Measurements from ENCODE around the gene GSE1. TPM values are rescaled to one million over a fixed set of nuclear protein-coding genes. Genes with fewer than 3 reads are reported as not detected.

Gene GSE1
- total RNA-seq, 6 experiments from 2014 or later: 30.0 to 48.0 (median 38.8) TPM

DNA sequence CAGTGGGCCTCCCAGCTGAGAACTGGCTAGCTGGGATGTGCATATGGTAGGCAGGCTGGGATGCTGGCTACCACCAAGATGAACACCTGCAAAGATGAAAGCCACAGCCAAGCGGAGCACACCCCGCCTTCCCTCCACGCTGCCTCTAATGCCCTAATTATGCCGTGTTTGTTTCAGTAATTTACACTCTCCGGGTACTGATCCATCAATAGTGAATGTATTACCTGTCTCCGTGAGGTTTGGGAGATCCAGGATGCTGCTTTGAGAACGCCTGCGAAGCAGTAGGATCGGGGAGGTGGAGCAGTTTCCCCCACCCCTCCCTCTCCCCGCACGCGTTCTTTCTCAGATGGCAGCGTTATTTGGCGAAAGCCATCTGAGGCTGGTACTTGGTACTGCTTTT lies 28.9 kb upstream of the GSE1 start:
- intact Hi-C loops (cut with DNase I): no loop called here
- H3K4me1 ChIP-seq: no peaks in the 10 kb centered on the region
- no peak for TF ChIP-seq POLR2A (IDR thresholded peaks at IDR 0.05)
- TF ChIP-seq, protein P1, sequence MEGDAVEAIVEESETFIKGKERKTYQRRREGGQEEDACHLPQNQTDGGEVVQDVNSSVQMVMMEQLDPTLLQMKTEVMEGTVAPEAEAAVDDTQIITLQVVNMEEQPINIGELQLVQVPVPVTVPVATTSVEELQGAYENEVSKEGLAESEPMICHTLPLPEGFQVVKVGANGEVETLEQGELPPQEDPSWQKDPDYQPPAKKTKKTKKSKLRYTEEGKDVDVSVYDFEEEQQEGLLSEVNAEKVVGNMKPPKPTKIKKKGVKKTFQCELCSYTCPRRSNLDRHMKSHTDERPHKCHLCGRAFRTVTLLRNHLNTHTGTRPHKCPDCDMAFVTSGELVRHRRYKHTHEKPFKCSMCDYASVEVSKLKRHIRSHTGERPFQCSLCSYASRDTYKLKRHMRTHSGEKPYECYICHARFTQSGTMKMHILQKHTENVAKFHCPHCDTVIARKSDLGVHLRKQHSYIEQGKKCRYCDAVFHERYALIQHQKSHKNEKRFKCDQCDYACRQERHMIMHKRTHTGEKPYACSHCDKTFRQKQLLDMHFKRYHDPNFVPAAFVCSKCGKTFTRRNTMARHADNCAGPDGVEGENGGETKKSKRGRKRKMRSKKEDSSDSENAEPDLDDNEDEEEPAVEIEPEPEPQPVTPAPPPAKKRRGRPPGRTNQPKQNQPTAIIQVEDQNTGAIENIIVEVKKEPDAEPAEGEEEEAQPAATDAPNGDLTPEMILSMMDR (IDR thresholded peaks at IDR 0.05): no peak
- no peak overlapping the region for H3K27ac ChIP-seq
- no peak for ATAC-seq
- H3K9me3 ChIP-seq: no peaks in the 10 kb centered on the region
- 86% methylated on average over 5 of the region's 14 CpGs for WGBS (ENCODE audit: insufficient coverage, low coverage, low lambda C conversion rate, missing lambda C conversion rate)
- no peaks in the 10 kb centered on the region for H3K27me3 ChIP-seq
- H3K4me3 ChIP-seq: no peak overlapping the region
- H3K36me3 ChIP-seq: no peaks in the 10 kb centered on the region
- no peak for DNase-seq

DNA sequence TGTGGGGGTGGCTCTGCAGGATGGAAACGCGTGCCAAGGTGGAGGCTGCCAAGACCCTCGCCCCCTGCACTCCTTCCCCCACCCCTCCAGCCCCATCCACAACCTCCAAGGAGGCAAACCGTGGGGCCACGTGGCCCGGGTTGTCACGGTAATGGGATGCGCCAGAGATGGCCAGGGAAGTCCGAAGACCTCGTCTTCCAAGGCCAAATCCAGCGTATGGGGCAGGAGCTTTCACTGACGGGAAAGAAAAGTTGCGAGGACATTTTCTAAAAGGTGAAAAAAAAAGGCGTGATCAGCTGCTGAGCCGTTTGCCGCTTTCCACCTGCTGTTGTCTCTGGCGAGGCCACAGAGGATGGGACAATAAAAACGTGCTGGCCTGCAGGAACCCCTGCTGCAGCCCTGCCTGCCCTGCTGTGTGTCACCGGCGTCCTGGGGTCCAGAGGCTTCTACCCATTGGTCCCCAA lies 28.3 kb upstream of the GSE1 start:
- Histone ChIP-seq H3K27me3 (no peaks in the 10 kb centered on the region), H3K27ac (no peak overlapping the region), H3K9me3 (no peaks in the 10 kb centered on the region), H3K36me3 (no peaks in the 10 kb centered on the region), H3K4me1 (no peaks in the 10 kb centered on the region), H3K4me3 (no peak overlapping the region)
- intact Hi-C loops (cut with DNase I): no loop called here
- ATAC-seq (no peak), DNase-seq (no peak)
- WGBS (ENCODE audit: insufficient coverage, low coverage, low lambda C conversion rate, missing lambda C conversion rate): 74% methylated on average over 12 of the region's 20 CpGs
- TF ChIP-seq, protein P1 (IDR thresholded peaks at IDR 0.05): no peak
- TF ChIP-seq POLR2A (IDR thresholded peaks at IDR 0.05): no peak

DNA sequence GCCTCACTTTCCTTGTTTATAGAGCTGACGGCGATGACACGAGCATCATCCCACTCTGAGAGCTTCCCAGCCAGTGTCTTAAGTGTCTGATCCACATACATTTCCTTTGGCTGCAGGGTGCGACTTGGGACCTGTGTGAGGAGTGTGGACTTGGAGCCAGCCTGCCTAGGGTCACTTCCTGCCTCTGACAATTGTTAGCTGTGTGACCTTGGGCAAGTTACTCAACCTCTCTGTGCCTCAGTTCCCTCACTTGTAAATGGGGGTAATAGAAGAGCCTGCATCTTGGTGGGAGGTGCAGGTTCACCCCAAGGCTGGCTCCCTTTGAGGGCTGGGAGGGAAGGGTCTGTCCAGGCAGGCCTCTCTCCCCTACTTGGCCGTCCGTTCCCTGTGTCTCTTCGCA lies 27.4 kb upstream of the GSE1 start:
- no peak for TF ChIP-seq POLR2A (IDR thresholded peaks at IDR 0.05)
- TF ChIP-seq, protein P1 (IDR thresholded peaks at IDR 0.05): no peak
- intact Hi-C loops (cut with DNase I): no loop called here
- 76% methylated on average over 3 of the region's 7 CpGs for WGBS (ENCODE audit: insufficient coverage, low coverage, low lambda C conversion rate, missing lambda C conversion rate)
- Histone ChIP-seq H3K4me3 (no peak overlapping the region), H3K27me3 (no peaks in the 10 kb centered on the region), H3K36me3 (no peaks in the 10 kb centered on the region), H3K27ac (no peak overlapping the region), H3K4me1 (no peaks in the 10 kb centered on the region), H3K9me3 (no peaks in the 10 kb centered on the region)
- DNase-seq (no peak), ATAC-seq (no peak)

DNA sequence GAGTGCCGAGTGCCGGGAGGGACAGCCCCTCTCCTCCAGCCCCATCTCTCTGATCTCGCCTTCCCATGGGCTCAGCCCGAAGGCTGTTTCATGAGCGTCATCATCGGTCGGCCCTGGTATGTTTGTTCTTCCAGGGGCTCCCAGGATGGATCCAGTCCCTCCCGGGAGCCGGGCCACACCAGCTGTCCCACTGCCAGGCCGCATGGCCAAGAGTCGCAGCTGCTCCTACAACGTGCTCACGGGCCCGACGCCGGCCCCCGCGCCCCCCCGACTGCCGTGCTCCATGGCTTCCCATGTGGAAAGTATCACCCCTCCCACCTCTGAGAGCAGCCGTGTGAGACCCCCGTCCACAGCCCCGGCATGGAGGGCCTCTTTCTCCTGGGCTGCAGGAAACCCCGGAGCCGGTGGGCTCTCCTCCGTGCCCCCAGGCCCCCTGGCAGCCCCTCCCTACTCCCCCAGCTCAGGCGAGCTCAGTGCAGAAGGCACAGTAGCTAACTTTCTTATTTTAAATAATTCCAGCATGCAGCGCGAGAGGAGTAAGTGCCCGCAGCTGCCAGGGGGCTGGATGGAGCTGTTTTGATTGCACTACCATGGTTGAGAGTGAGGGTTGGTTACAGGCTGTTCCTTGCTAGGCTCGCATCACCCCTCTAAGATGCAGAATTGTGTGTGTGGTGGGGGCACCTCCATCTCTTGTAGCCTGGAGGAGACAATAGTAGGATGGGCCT lies 26.6 kb upstream of the GSE1 start:
- Histone ChIP-seq H3K27me3 (no peaks in the 10 kb centered on the region), H3K9me3 (no peaks in the 10 kb centered on the region), H3K27ac (no peak overlapping the region), H3K4me3 (no peak overlapping the region), H3K36me3 (no peaks in the 10 kb centered on the region), H3K4me1 (no peaks in the 10 kb centered on the region)
- ATAC-seq: peak; percentile 27 to 58 (median 36)
- intact Hi-C loops (cut with DNase I): no loop called here
- DNase-seq: peak in 1 of 3 donors; percentile 43
- 76% methylated on average over 8 of the region's 31 CpGs for WGBS (ENCODE audit: insufficient coverage, low coverage, low lambda C conversion rate, missing lambda C conversion rate)
- TF ChIP-seq, protein P1 (IDR thresholded peaks at IDR 0.05): no peak
- TF ChIP-seq POLR2A (IDR thresholded peaks at IDR 0.05): no peak

Measured in right lobe of liver (tissue), 6 donors.